GM12878 (cell line): ENCODE results near the gene CWC27. TPM values are rescaled to one million over a fixed set of nuclear protein-coding genes. Genes with fewer than 3 reads are reported as not detected.

Source experiments
- ATAC-seq: fragments of 200-7000 bp; cut with Tn5 transposase; 3 replicates; pipeline ENCODE4 v1.9.1; 2020; ENCODE audit warnings: mild to moderate bottlenecking, moderate library complexity
- BruUV-seq: library from RNA; stranded (reverse); fragments of 400-500 nt; replicated peaks from 2 replicates; lab custom pipeline; 2021; lab: Mats Ljungman, UMichigan
- CTCF ChIA-PET: fragments of 300-600 bp; sonication (Branson Sonifier 250); formaldehyde crosslinking; extraction: SDS; loops from one replicate; lab custom pipeline; 2021; ENCODE audit warnings: inconsistent platforms; lab: Yijun Ruan, JAX
- POLR2A ChIA-PET: fragments of 350-600 bp; formaldehyde crosslinking; extraction: SDS; loops from one replicate; lab custom pipeline; 2021; ENCODE audit warnings: inconsistent platforms; lab: Charles Lee
- RAD21 ChIA-PET: fragments of 300-600 bp; sonication (Branson Sonifier 250); formaldehyde crosslinking; loops from one replicate; lab custom pipeline; 2023; ENCODE audit warnings: antibody characterized with exemption; ENCODE audit not compliant: unreplicated experiment; lab: Charles Lee
- SMC1A ChIA-PET: fragments of 300-600 bp; sonication (Branson Sonifier 250); formaldehyde crosslinking; loops from one replicate; lab custom pipeline; 2023; ENCODE audit not compliant: unreplicated experiment, uncharacterized antibody; lab: Charles Lee
- DNase-seq: peaks from one replicate; pipeline ENCODE4 v3.0.0-alpha.2; 2011; ENCODE audit warnings: low read depth, low spot score
- FAIRE-seq: peaks from 3 replicates; lab custom pipeline; 2011; peaks lifted over from hg19 to GRCh38; lab: Jason Lieb, UNC
- H2AFZ ChIP-seq: 2 replicates; pipeline ENCODE4 v1.6.0; 2011; ENCODE audit warnings: low read depth, low read length, control low read depth; ENCODE audit not compliant: control insufficient read depth
- H3K27ac ChIP-seq: 2 replicates; pipeline ENCODE4 v1.5.1; 2011; ENCODE audit warnings: control low read depth; ENCODE audit not compliant: control insufficient read depth, insufficient read depth
- H3K27me3 ChIP-seq, 2 experiments: replicated peaks in 1 of 2; 2 replicates each; pipeline versions ENCODE4 v1.6.0 to v1.6.1; 2011; ENCODE audit warnings: low read length in 1 of 2; ENCODE audit not compliant: control insufficient read depth in 2 of 2, insufficient read depth in 2 of 2
- H3K36me3 ChIP-seq, 2 experiments: 2 replicates each; pipeline ENCODE4 v1.5.1; 2011; ENCODE audit warnings: low read length in 1 of 2; ENCODE audit not compliant: control insufficient read depth in 2 of 2, insufficient read depth in 2 of 2
- H3K4me1 ChIP-seq: 2 replicates; pipeline ENCODE4 v1.6.1; 2011; ENCODE audit warnings: mild to moderate bottlenecking, low read length, moderate library complexity, mixed read lengths; ENCODE audit not compliant: control insufficient read depth, insufficient read depth
- H3K4me2 ChIP-seq: 2 replicates; pipeline ENCODE4 v1.6.0; 2011; ENCODE audit warnings: control low read depth; ENCODE audit not compliant: control insufficient read depth, insufficient read depth
- H3K4me3 ChIP-seq: fragments of 200-600 bp; sonication (generic); 2 replicates; pipeline ENCODE4 v1.5.1; 2016
- H3K79me2 ChIP-seq: 2 replicates; pipeline ENCODE4 v1.6.0; 2011; ENCODE audit warnings: low read length; ENCODE audit not compliant: control insufficient read depth, insufficient read depth
- H3K9ac ChIP-seq: 2 replicates; pipeline ENCODE4 v1.8.0; 2011; ENCODE audit warnings: low read length, control low read depth, mixed read lengths; ENCODE audit not compliant: control insufficient read depth, insufficient read depth
- H3K9me3 ChIP-seq: replicated peaks from 3 replicates; pipeline ENCODE4 v1.5.1; 2011; ENCODE audit warnings: mild to moderate bottlenecking, low read length; ENCODE audit not compliant: control insufficient read depth, insufficient read depth
- H4K20me1 ChIP-seq: 2 replicates; pipeline ENCODE4 v1.6.0; 2011; ENCODE audit not compliant: control insufficient read depth, insufficient read depth
- DPF2 ChIP-seq: fragments of 450-650 bp; IDR thresholded peaks from 2 replicates; pipeline ENCODE4 v1.6.1; 2017; ENCODE audit warnings: mild to moderate bottlenecking
- E2F8 ChIP-seq: fragments of 450-650 bp; IDR thresholded peaks from 2 replicates; pipeline ENCODE4 v1.6.1; 2018; ENCODE audit warnings: mild to moderate bottlenecking, low read depth, moderate library complexity; ENCODE audit not compliant: partially characterized antibody
- ELK1 ChIP-seq: IDR thresholded peaks from 2 replicates; pipeline ENCODE4 v1.6.1; 2012; ENCODE audit warnings: low read depth, low read length, improper control_type of control experiment
- EP300 ChIP-seq, 2 experiments: fragments of 150-350 bp in 1 of 2; IDR thresholded peaks; 2 replicates each; pipeline ENCODE4 v1.6.1; 2011 to 2012; ENCODE audit warnings: low read depth in 2 of 2, low read length in 2 of 2, borderline replicate concordance in 1 of 2, improper control_type of control experiment in 1 of 2, inconsistent platforms in 1 of 2; ENCODE audit not compliant: control insufficient read depth in 1 of 2
- HSF1 ChIP-seq: fragments of 150-350 bp; IDR thresholded peaks from 2 replicates; pipeline ENCODE4 v1.6.1; 2014; ENCODE audit warnings: mild to moderate bottlenecking, low read depth, low read length
- LARP7 ChIP-seq: fragments of 450-650 bp; IDR thresholded peaks from 2 replicates; pipeline ENCODE4 v1.6.1; 2017; ENCODE audit warnings: mild to moderate bottlenecking
- NR2C2 ChIP-seq: IDR thresholded peaks from 2 replicates; pipeline ENCODE4 v1.6.1; 2011; ENCODE audit warnings: borderline replicate concordance, low read depth; ENCODE audit not compliant: control insufficient read depth, insufficient read length
- NR2F1 ChIP-seq: fragments of 450-650 bp; conservative IDR thresholded peaks from 2 replicates; pipeline ENCODE4 v1.6.1; 2017; ENCODE audit warnings: mild to moderate bottlenecking
- PKNOX1 ChIP-seq: fragments of 450-650 bp; IDR thresholded peaks from 2 replicates; pipeline ENCODE4 v1.6.1; 2016; ENCODE audit warnings: mild to moderate bottlenecking
- RELA ChIP-seq: fragments of 450-650 bp; IDR thresholded peaks from 2 replicates; pipeline ENCODE4 v1.8.0; 2014; ENCODE audit warnings: borderline replicate concordance; ENCODE audit not compliant: partially characterized antibody
- RFX5 ChIP-seq: IDR thresholded peaks from 2 replicates; pipeline ENCODE4 v1.6.1; 2011; ENCODE audit warnings: low read depth, low read length, improper control_type of control experiment
- RUNX3 ChIP-seq: IDR thresholded peaks from 2 replicates; pipeline ENCODE4 v1.6.1; 2012; ENCODE audit warnings: low read length, inconsistent platforms
- SIX5 ChIP-seq: IDR thresholded peaks from 2 replicates; pipeline ENCODE4 v1.6.1; 2011; ENCODE audit warnings: mild to moderate bottlenecking, low read depth, low read length, moderate library complexity; ENCODE audit not compliant: severe bottlenecking
- SPI1 ChIP-seq: IDR thresholded peaks from 2 replicates; pipeline ENCODE4 v1.6.1; 2011; ENCODE audit warnings: low read depth, mild to moderate bottlenecking, low read length, moderate library complexity, borderline replicate concordance; ENCODE audit not compliant: insufficient read depth
- ZBED1 ChIP-seq: IDR thresholded peaks from 2 replicates; pipeline ENCODE4 v1.6.1; 2016; ENCODE audit warnings: borderline replicate concordance
- ZBTB33 ChIP-seq: fragments of 450-650 bp; IDR thresholded peaks from 2 replicates; pipeline ENCODE4 v1.6.1; 2017; ENCODE audit warnings: mild to moderate bottlenecking
- ZNF207 ChIP-seq: fragments of 450-650 bp; IDR thresholded peaks from 2 replicates; pipeline ENCODE4 v1.6.1; 2014; ENCODE audit warnings: antibody characterized with exemption, mild to moderate bottlenecking, borderline replicate concordance
- in situ Hi-C: fragments of 300-500 bp; cut with MboI; formaldehyde crosslinking; loops from 9 replicates; pipeline ENCODE4 v1.14.3; 2018; ENCODE audit warnings: mixed read lengths
- intact Hi-C: fragments of 100-400 bp; cut with micrococcal nuclease; formaldehyde crosslinking; loops from one replicate; pipeline ENCODE4 v1.14.2; 2022; ENCODE audit not compliant: unreplicated experiment
- polyA plus RNA-seq, 11 experiments: library from polyadenylated mRNA; depleted of rRNA in 4 of 11; unstranded in 6 of 11; stranded (reverse) in 5 of 11; fragments of >200 nt; fragmentation: Nextera tagmentation in 4 of 11; fragmentation: Illumina TruSeq in 1 of 11; extraction: Ambion mirVana in 4 of 11; extraction: Trizol in 1 of 11; gene quantifications; 1 replicate in 1 of 11; 2 replicates in 10 of 11; pipeline versions ENCODE4 v1.2.1 to v1.2.3, GENCODE V29; 2011 to 2016; ENCODE audit warnings: inconsistent platforms in 2 of 11, missing spikeins in 2 of 11, low read depth in 1 of 11
- total RNA-seq, 4 experiments: library from RNA; depleted of rRNA in 3 of 4; stranded (reverse); fragments of >200 nt in 3 of 4; fragmentation: Illumina TruSeq in 1 of 4; extraction: Trizol in 1 of 4; gene quantifications; 2 replicates each; pipeline versions ENCODE4 v1.2.1 to v1.2.3, GENCODE V29; 2013 to 2021

Gene CWC27
- total and polyA plus RNA-seq, 10 of the 15 experiments (the other 5 are each of a cell fraction or from before 2014, with no cell fraction given), result 21.7 to 61.9 (median 47.0) TPM

GRCh38 chr5:64861281-64861680, 92.6 kb downstream of the CWC27 start:
- Histone ChIP-seq H3K36me3 (no peaks in the 10 kb centered on the region), H3K4me2 (no peak overlapping the region), H2AFZ (no peak overlapping the region), H3K4me1 (no peaks in the 10 kb centered on the region), H3K27me3 (no peaks in the 10 kb centered on the region), H3K9me3 (no peaks in the 10 kb centered on the region), H3K4me3 (no peak overlapping the region), H3K9ac (no peak overlapping the region), H4K20me1 (no peaks in the 10 kb centered on the region), H3K27ac (no peak overlapping the region), H3K79me2 (no peaks in the 10 kb centered on the region)
- DNase-seq (no peak), FAIRE-seq (no peak), ATAC-seq (no peak)
- POLR2A ChIA-PET, result no interaction called here
- SMC1A ChIA-PET, result interaction anchor here (1.3 kb wide), 1 partner anchor 50 kb away, joined by 3 read pairs; no protein-coding TSS in a partner anchor
- BruUV-seq, result no TSS peak
- in situ Hi-C loops (no loop called here), intact Hi-C loops (no loop called here)
- CTCF ChIA-PET, result no interaction called here
- RAD21 ChIA-PET, result no interaction called here
- no peak for TF ChIP-seq RELA
- TF ChIP-seq E2F8, result no peak
- no peak for TF ChIP-seq ZBTB33
- no peak for TF ChIP-seq ZNF207
- no peak for TF ChIP-seq DPF2
- TF ChIP-seq SIX5, result no peak
- TF ChIP-seq RFX5, result no peak
- no peak for TF ChIP-seq HSF1
- no peak for TF ChIP-seq LARP7
- TF ChIP-seq NR2F1, result no peak
- no peak for TF ChIP-seq EP300 (IDR thresholded peaks at IDR 0.05; ENCODE audit: borderline replicate concordance in 1 of 2, control insufficient read depth in 1 of 2, low read depth in 2 of 2, low read length in 2 of 2)
- no peak for TF ChIP-seq ZBED1
- no peak for TF ChIP-seq PKNOX1
- TF ChIP-seq SPI1, result no peak
- TF ChIP-seq RUNX3, result no peak
- TF ChIP-seq NR2C2, result no peak
- TF ChIP-seq ELK1, result no peak
